Spleen (tissue), 7 donors: ENCODE data around the gene NPSR1.

Experiments
- CTCF ChIP-seq, 11 experiments: fragments of 200-600 bp in 7 of 11; fragments of 450-650 bp in 4 of 11; sonication (generic) in 4 of 11; IDR thresholded peaks in 8 of 11; conservative IDR thresholded peaks in 3 of 11; 1 replicate in 7 of 11; 2 replicates in 4 of 11; pipeline versions ENCODE4 v1.4.0 to v1.8.0; 2016 to 2021; ENCODE audit warnings: antibody characterized with exemption in 11 of 11, inconsistent platforms in 4 of 11, mild to moderate bottlenecking in 1 of 11
- POLR2AphosphoS5 ChIP-seq, 3 donors: sonication (generic); formaldehyde crosslinking; IDR thresholded peaks; one replicate each; pipeline ENCODE4 v1.5.1; 2017; ENCODE audit warnings: antibody characterized with exemption in 3 of 3
- donor health status: DM: no; HTN: no; CAD: no; lungs with moderate emphysema.
- donor health status: DM: no; HTN: no; CAD: no.
- donor health status: DM: no; HTN: no; CAD: no.

GRCh38 chr7:34839645-34840044, 181.6 kb downstream of the NPSR1 start:
- TF ChIP-seq CTCF (IDR thresholded peaks at IDR 0.05 in 8 of 11, conservative IDR thresholded peaks at IDR 0.05 in 3 of 11) (no peak), POLR2AphosphoS5 (IDR thresholded peaks at IDR 0.05) (no peak)
